K562 (cell line): ENCODE measurements around the gene ADAM22. TPM values are rescaled to one million over a fixed set of nuclear protein-coding genes. Genes with fewer than 3 reads are reported as not detected.
A peak's percentile ranks its signal among the peaks of the same experiment; 100 is the strongest.

Experiments
- E2F1 ChIP-seq: sonication (generic); formaldehyde crosslinking; IDR thresholded peaks from 2 replicates; pipeline ENCODE4 v1.8.1; 2023; ENCODE audit warnings: mild to moderate bottlenecking, missing genetic modification reagents, moderate library complexity
- E2F8 ChIP-seq: fragments of 450-650 bp; IDR thresholded peaks from 2 replicates; pipeline ENCODE4 v1.7.1; 2018; ENCODE audit warnings: mild to moderate bottlenecking, low read depth; ENCODE audit not compliant: partially characterized antibody
- FOXJ2 ChIP-seq: fragments of 200-800 bp; sonication (Bioruptor generic); IDR thresholded peaks from 2 replicates; pipeline ENCODE4 v1.6.1; 2016; ENCODE audit warnings: missing genetic modification characterization, missing compliant biosample characterization
- HMBOX1 ChIP-seq: sonication (generic); IDR thresholded peaks from 2 replicates; pipeline ENCODE4 v1.6.1; 2016
- HNRNPL ChIP-seq: fragments of 200-400 bp; formaldehyde crosslinking; IDR thresholded peaks from 2 replicates; pipeline ENCODE4 v1.6.1; 2017; ENCODE audit warnings: low read depth, mild to moderate bottlenecking, low read length
- NCOA1 ChIP-seq: fragments of 450-650 bp; IDR thresholded peaks from 2 replicates; pipeline ENCODE4 v1.6.1; 2016; ENCODE audit warnings: low read depth
- OTX1 ChIP-seq: fragments of 450-650 bp; formaldehyde crosslinking; IDR thresholded peaks from 2 replicates; pipeline ENCODE4 v1.4.0; 2022; ENCODE audit warnings: mild to moderate bottlenecking
- PHF8 ChIP-seq: fragments of 200-600 bp; sonication (generic); IDR thresholded peaks from 2 replicates; pipeline ENCODE4 v1.6.1; 2012; ENCODE audit warnings: mixed run types, mild to moderate bottlenecking, inconsistent platforms, low read length, moderate library complexity, borderline replicate concordance
- RERE ChIP-seq: sonication (generic); formaldehyde crosslinking; IDR thresholded peaks from 2 replicates; pipeline ENCODE4 v1.8.0; 2023; ENCODE audit warnings: missing genetic modification reagents, mild to moderate bottlenecking, borderline replicate concordance
- TAF7 ChIP-seq: fragments of 450-650 bp; IDR thresholded peaks from 2 replicates; pipeline ENCODE4 v1.6.1; 2016; ENCODE audit warnings: missing genetic modification characterization, missing compliant biosample characterization
- TRIM28 ChIP-seq: fragments of 450-650 bp; IDR thresholded peaks from 2 replicates; pipeline ENCODE4 v1.6.1; 2017
- ZNF24 ChIP-seq: fragments of 450-650 bp; IDR thresholded peaks from 2 replicates; pipeline ENCODE4 v1.6.1; 2016
- ZNF609 ChIP-seq: sonication (generic); formaldehyde crosslinking; IDR thresholded peaks from 2 replicates; pipeline ENCODE4 v1.8.1; 2023; ENCODE audit warnings: missing genetic modification reagents, mild to moderate bottlenecking, borderline replicate concordance
- polyA plus RNA-seq, 8 experiments: library from polyadenylated mRNA; depleted of rRNA in 4 of 8; stranded (reverse) in 5 of 8; unstranded in 3 of 8; fragments of >200 nt; fragmentation: Nextera tagmentation in 2 of 8; fragmentation: Illumina TruSeq in 1 of 8; extraction: Ambion mirVana in 2 of 8; extraction: Trizol in 1 of 8; gene quantifications; 2 replicates each; pipeline versions ENCODE4 v1.2.1 to v1.2.3, GENCODE V29; 2011 to 2014; ENCODE audit warnings: inconsistent platforms in 1 of 8, missing spikeins in 1 of 8
- total RNA-seq, 7 experiments: library from RNA; depleted of rRNA in 6 of 7; stranded (reverse); fragments of >200 nt in 6 of 7; fragmentation: Illumina TruSeq in 2 of 7; extraction: Trizol in 2 of 7; gene quantifications; 2 replicates each; pipeline versions ENCODE4 v1.2.1 to v1.2.3, GENCODE V29; 2011 to 2021; ENCODE audit warnings: low replicate concordance in 1 of 7

ADAM22 gene
- total and polyA plus RNA-seq, 9 of the 15 experiments (the other 6 are each of a cell fraction or from before 2014, with no cell fraction given), result 0.01 to 0.58 (median 0.18) TPM

GRCh38 chr7:88205179-88205578, 271.1 kb downstream of the ADAM22 start (continued):
- TF ChIP-seq RERE (CRISPR knock-in tag) (no peak), ZNF24 (no peak), PHF8 (no peak), TAF7 (tag) (no peak), ZNF609 (no peak), FOXJ2 (tag) (peak; percentile 75; the same call in 1 of the 2 replicates), E2F8 (no peak), NCOA1 (no peak), HNRNPL (no peak), HMBOX1 (no peak), TRIM28 (no peak), OTX1 (CRISPR knock-in tag) (no peak), E2F1 (CRISPR knock-in tag) (no peak)
